HG03575 (cell line): ENCODE results near the gene SDK1.

Source experiments
- ATAC-seq: cut with Tn5 transposase; IDR thresholded peaks from one replicate; pipeline ENCODE4 v1.9.1; 2021; ENCODE audit not compliant: unreplicated experiment, insufficient number of reproducible peaks, low FRiP score; ENCODE audit errors: extremely low read depth

The SDK1 gene

GRCh38 chr7:3488829-3489228 is 187.8 kb downstream of the SDK1 start:
- ATAC-seq = no peak

GRCh38 chr7:3493499-3493898 is 192.4 kb downstream of the SDK1 start:
- no peak for ATAC-seq

GRCh38 chr7:3494947-3495346 is 193.9 kb downstream of the SDK1 start:
- no peak for ATAC-seq

- no peak for ATAC-seq
Observed at GRCh38 chr7:3495530-3495929, 194.5 kb downstream of the SDK1 start.

- no peak for ATAC-seq
Observed at GRCh38 chr7:3495954-3496353, 194.9 kb downstream of the SDK1 start.

- no peak for ATAC-seq
Observed at GRCh38 chr7:3497796-3498195, 196.7 kb downstream of the SDK1 start.

GRCh38 chr7:3501671-3502070 is 200.6 kb downstream of the SDK1 start:
- ATAC-seq = no peak

- ATAC-seq = no peak
Observed at GRCh38 chr7:3504384-3504783, 203.3 kb downstream of the SDK1 start.

GRCh38 chr7:3510101-3511020 is 209.3 kb downstream of the SDK1 start:
- ATAC-seq = no peak

- ATAC-seq = no peak
Observed at GRCh38 chr7:3517344-3517743, 216.3 kb downstream of the SDK1 start.

- ATAC-seq = no peak
Observed at GRCh38 chr7:3518546-3518945, 217.5 kb downstream of the SDK1 start.

GRCh38 chr7:3520206-3520605 is 219.2 kb downstream of the SDK1 start:
- ATAC-seq = no peak

- no peak for ATAC-seq
Observed at GRCh38 chr7:3527496-3528124, 226.6 kb downstream of the SDK1 start.

- no peak for ATAC-seq
Observed at GRCh38 chr7:3533040-3533439, 232.0 kb downstream of the SDK1 start.

- ATAC-seq = no peak
Observed at GRCh38 chr7:3537210-3537875, 236.3 kb downstream of the SDK1 start.

GRCh38 chr7:3538041-3538440 is 237.0 kb downstream of the SDK1 start:
- no peak for ATAC-seq

- ATAC-seq = no peak
Observed at GRCh38 chr7:3540456-3541220, 239.6 kb downstream of the SDK1 start.

GRCh38 chr7:3544202-3544601 is 243.2 kb downstream of the SDK1 start:
- no peak for ATAC-seq

- ATAC-seq = no peak
Observed at GRCh38 chr7:3548815-3549214, 247.8 kb downstream of the SDK1 start.
